HepG2 (cell line): ENCODE data around the gene ANAPC2. TPM values are rescaled to one million over a fixed set of nuclear protein-coding genes. Genes with fewer than 3 reads are reported as not detected.

Experiments used
- CHCHD3 ChIP-seq: sonication (generic); formaldehyde crosslinking; IDR thresholded peaks from 2 replicates; pipeline ENCODE4 v1.8.0; 2022; ENCODE audit warnings: mild to moderate bottlenecking, missing genetic modification reagents, moderate library complexity
- CHD2 ChIP-seq: IDR thresholded peaks from 2 replicates; pipeline ENCODE4 v1.6.1; 2011; ENCODE audit warnings: low read depth, low read length, improper control_type of control experiment
- EP300 ChIP-seq, 3 experiments: sonication (generic) in 1 of 3; formaldehyde crosslinking in 1 of 3; IDR thresholded peaks; 2 replicates each; pipeline versions ENCODE4 v1.5.1 to v1.6.1; 2011 to 2020; ENCODE audit warnings: low read depth in 2 of 3, low read length in 2 of 3, borderline replicate concordance in 1 of 3, improper control_type of control experiment in 1 of 3, mild to moderate bottlenecking in 1 of 3, missing genetic modification reagents in 1 of 3, moderate library complexity in 1 of 3
- GATAD1 ChIP-seq: IDR thresholded peaks from 2 replicates; pipeline ENCODE4 v1.6.1; 2016; ENCODE audit warnings: missing genetic modification reagents, missing compliant biosample characterization
- HINFP ChIP-seq: sonication (generic); formaldehyde crosslinking; IDR thresholded peaks from 2 replicates; pipeline ENCODE4 v1.4.0; 2020; ENCODE audit warnings: low read depth, mild to moderate bottlenecking, missing genetic modification reagents
- HMG20B ChIP-seq: conservative IDR thresholded peaks from 2 replicates; pipeline ENCODE4 v1.6.1; 2016; ENCODE audit warnings: missing genetic modification reagents, missing compliant biosample characterization
- HNF4A ChIP-seq: sonication (generic); formaldehyde crosslinking; IDR thresholded peaks from 2 replicates; pipeline ENCODE4 v1.4.0; 2020; ENCODE audit warnings: missing genetic modification reagents
- KLF15 ChIP-seq: sonication (generic); formaldehyde crosslinking; IDR thresholded peaks from 2 replicates; pipeline ENCODE4 v1.8.1; 2023; ENCODE audit warnings: borderline replicate concordance, mild to moderate bottlenecking, inconsistent platforms, missing genetic modification reagents, mixed read lengths
- NR0B2 ChIP-seq: sonication (generic); formaldehyde crosslinking; IDR thresholded peaks from 2 replicates; pipeline ENCODE4 v1.4.0; 2020; ENCODE audit warnings: mild to moderate bottlenecking, missing genetic modification reagents
- PHF21A ChIP-seq: sonication (generic); formaldehyde crosslinking; IDR thresholded peaks from 2 replicates; pipeline ENCODE4 v1.5.0; 2020; ENCODE audit warnings: mild to moderate bottlenecking, missing genetic modification reagents
- PHF5A ChIP-seq: IDR thresholded peaks from one replicate; pipeline ENCODE4 v1.6.1; 2018; ENCODE audit warnings: low read depth, missing genetic modification reagents; ENCODE audit not compliant: unreplicated experiment
- PRMT3 ChIP-seq: sonication (generic); formaldehyde crosslinking; IDR thresholded peaks from 2 replicates; pipeline ENCODE4 v1.8.1; 2022; ENCODE audit warnings: low read depth, mild to moderate bottlenecking, moderate library complexity, missing genetic modification reagents, borderline replicate concordance
- SMARCC2 ChIP-seq: fragments of 450-650 bp; IDR thresholded peaks from 2 replicates; pipeline ENCODE4 v1.6.1; 2017; ENCODE audit warnings: antibody characterized with exemption, mild to moderate bottlenecking
- SP140L ChIP-seq: sonication (generic); formaldehyde crosslinking; IDR thresholded peaks from 2 replicates; pipeline ENCODE4 v1.4.0; 2020; ENCODE audit warnings: missing genetic modification reagents, borderline replicate concordance
- TBP ChIP-seq: sonication (generic); formaldehyde crosslinking; IDR thresholded peaks from 2 replicates; pipeline ENCODE4 v1.5.0; 2020; ENCODE audit warnings: missing genetic modification reagents
- TCF12 ChIP-seq, 2 experiments: fragments of 450-650 bp in 1 of 2; sonication (generic) in 1 of 2; formaldehyde crosslinking in 1 of 2; IDR thresholded peaks; 2 replicates each; pipeline versions ENCODE4 v1.6.1 to v1.8.0; 2017 to 2022; ENCODE audit warnings: antibody characterized with exemption in 1 of 2, mild to moderate bottlenecking in 1 of 2, missing genetic modification reagents in 1 of 2, moderate library complexity in 1 of 2
- TCF7 ChIP-seq: sonication (generic); IDR thresholded peaks from 2 replicates; pipeline ENCODE4 v1.6.1; 2016; ENCODE audit warnings: antibody characterized with exemption, low read depth
- YEATS2 ChIP-seq: sonication (generic); formaldehyde crosslinking; IDR thresholded peaks from 2 replicates; pipeline ENCODE4 v1.4.0; 2020; ENCODE audit warnings: missing genetic modification reagents, borderline replicate concordance
- ZFP1 ChIP-seq: IDR thresholded peaks from 2 replicates; pipeline ENCODE4 v1.6.1; 2016
- ZFP62 ChIP-seq: sonication (generic); formaldehyde crosslinking; IDR thresholded peaks from 2 replicates; pipeline ENCODE4 v1.4.0; 2020; ENCODE audit warnings: missing genetic modification reagents
- ZFP82 ChIP-seq: sonication (generic); formaldehyde crosslinking; IDR thresholded peaks from 2 replicates; pipeline ENCODE4 v1.5.1; 2020; ENCODE audit warnings: mild to moderate bottlenecking, missing genetic modification reagents, borderline replicate concordance
- ZNF264 ChIP-seq: sonication (generic); formaldehyde crosslinking; IDR thresholded peaks from 2 replicates; pipeline ENCODE4 v1.4.0; 2020; ENCODE audit warnings: missing genetic modification reagents
- ZNF33B ChIP-seq: sonication (generic); formaldehyde crosslinking; IDR thresholded peaks from 2 replicates; pipeline ENCODE4 v1.5.1; 2020; ENCODE audit warnings: mild to moderate bottlenecking, missing genetic modification reagents
- ZNF569 ChIP-seq: sonication (generic); formaldehyde crosslinking; IDR thresholded peaks from 2 replicates; pipeline ENCODE4 v1.5.0; 2020; ENCODE audit warnings: mild to moderate bottlenecking, missing genetic modification reagents, moderate library complexity, borderline replicate concordance
- ZNF570 ChIP-seq: sonication (generic); formaldehyde crosslinking; IDR thresholded peaks from 2 replicates; pipeline ENCODE4 v1.4.0; 2020; ENCODE audit warnings: mild to moderate bottlenecking, missing genetic modification reagents, borderline replicate concordance
- ZNF614 ChIP-seq: IDR thresholded peaks from 2 replicates; pipeline ENCODE4 v1.6.1; 2018; ENCODE audit warnings: missing biosample characterization, missing genetic modification reagents, inconsistent platforms, borderline replicate concordance
- ZNF652 ChIP-seq: IDR thresholded peaks from 2 replicates; pipeline ENCODE4 v1.6.1; 2016; ENCODE audit warnings: low read depth, borderline replicate concordance
- ZNF709 ChIP-seq: sonication (generic); formaldehyde crosslinking; IDR thresholded peaks from 2 replicates; pipeline ENCODE4 v1.5.0; 2020; ENCODE audit warnings: mild to moderate bottlenecking, missing genetic modification reagents
- ZNF878 ChIP-seq: sonication (generic); formaldehyde crosslinking; IDR thresholded peaks from 2 replicates; pipeline ENCODE4 v1.8.1; 2023; ENCODE audit warnings: mild to moderate bottlenecking, missing genetic modification reagents, moderate library complexity
- polyA plus RNA-seq, 8 experiments: library from polyadenylated mRNA; depleted of rRNA in 3 of 8; stranded (reverse) in 7 of 8; unstranded in 1 of 8; fragments of >200 nt; fragmentation: Illumina TruSeq in 4 of 8; extraction: Trizol in 4 of 8; gene quantifications; 2 replicates each; pipeline versions ENCODE4 v1.2.1 to v1.2.3, GENCODE V29; 2011 to 2016; ENCODE audit warnings: low read depth in 4 of 8, missing spikeins in 1 of 8, mixed read lengths in 1 of 8; ENCODE audit not compliant: insufficient read depth in 1 of 8
- total RNA-seq, 5 experiments: library from RNA; depleted of rRNA; stranded (reverse); fragments of >200 nt; fragmentation: Illumina TruSeq; extraction: Trizol; gene quantifications; 2 replicates each; pipeline ENCODE4 v1.2.3, GENCODE V29; 2016; ENCODE audit warnings: low read depth in 1 of 5

Gene ANAPC2
- total and polyA plus RNA-seq, 2 of the 13 experiments (the other 11 are each of a cell fraction or from before 2014, with no cell fraction given), result 12.3 to 15.4 TPM

- no peak for TF ChIP-seq TCF12 (IDR thresholded peaks at IDR 0.05)
- 0 out of 2 replicates have a peak, but pooled peaks have one; percentile 45 for TF ChIP-seq TCF12 (CRISPR knock-in tag; IDR thresholded peaks at IDR 0.05)
- no peak for TF ChIP-seq EP300 (IDR thresholded peaks at IDR 0.05; ENCODE audit: low read depth in 2 of 2, low read length in 2 of 2)
- no peak for TF ChIP-seq EP300 (CRISPR knock-in tag; IDR thresholded peaks at IDR 0.05; ENCODE audit: borderline replicate concordance)
- no peak for TF ChIP-seq PRMT3 (CRISPR knock-in tag)
- TF ChIP-seq ZNF614, result peak; percentile 73; the same call in 1 of the 2 replicates
- 0 out of 2 replicates have a peak, but pooled peaks have one; percentile 19 for TF ChIP-seq PHF21A (CRISPR knock-in tag)
- no peak for TF ChIP-seq NR0B2 (CRISPR knock-in tag)
- TF ChIP-seq GATAD1 (CRISPR knock-in tag), result peak; percentile 74
- TF ChIP-seq SP140L (CRISPR knock-in tag), result no peak
- TF ChIP-seq SMARCC2, result no peak
- no peak; the same call in 1 of the 2 replicates for TF ChIP-seq HNF4A
- no peak for TF ChIP-seq PHF5A
- 0 out of 2 replicates have a peak, but pooled peaks have one; percentile 51 for TF ChIP-seq CHCHD3 (CRISPR knock-in tag)
- no peak for TF ChIP-seq CHD2
- TF ChIP-seq ZNF570, result no peak
- TF ChIP-seq HINFP (CRISPR knock-in tag), result 0 out of 2 replicates have a peak, but pooled peaks have one; percentile 23
- TF ChIP-seq ZFP62, result no peak
- TF ChIP-seq ZNF652 (CRISPR knock-in tag), result no peak
- no peak for TF ChIP-seq HMG20B (CRISPR knock-in tag)
- peak; percentile 75; the same call in 1 of the 2 replicates for TF ChIP-seq ZNF709 (CRISPR knock-in tag)
- no peak for TF ChIP-seq ZNF878 (CRISPR knock-in tag)
- no peak for TF ChIP-seq ZNF569 (CRISPR knock-in tag)
- TF ChIP-seq TCF7, result no peak
- TF ChIP-seq KLF15 (CRISPR knock-in tag), result peak; percentile 27; the same call in 1 of the 2 replicates
- TF ChIP-seq ZFP1 (CRISPR knock-in tag), result no peak
- TF ChIP-seq ZFP82 (CRISPR knock-in tag), result no peak
- no peak for TF ChIP-seq ZNF264
- TF ChIP-seq TBP, result no peak
- peak; percentile 4; the same call in 1 of the 2 replicates for TF ChIP-seq YEATS2 (CRISPR knock-in tag)
- TF ChIP-seq ZNF33B, result 0 out of 2 replicates have a peak, but pooled peaks have one; percentile 36
Measured at GRCh38 chr9:137217276-137218211, 29.2 kb upstream of the ANAPC2 start (continued).
